ENCODE measurements around the gene TRIP6.
A peak's percentile ranks its signal among the peaks of the same experiment; 100 is the strongest.

The TRIP6 gene

GRCh38 chr7:100865372-100865911, 1.7 kb upstream of the TRIP6 start:
- no peak overlapping the region for H3K4me3 ChIP-seq (replicated peaks in 1 of 2; ENCODE audit: low read depth in 2 of 2, low read length in 2 of 2)
- DNase-seq (ENCODE audit: low read depth in 2 of 2), result no peak
- no peak for TF ChIP-seq CTCF (IDR thresholded peaks at IDR 0.05; ENCODE audit: low read depth, low read length)

GRCh38 chr7:100865938-100866728, 1.1 kb upstream of the TRIP6 start:
- no peak for TF ChIP-seq CTCF (IDR thresholded peaks at IDR 0.05; ENCODE audit: low read depth, low read length)
- DNase-seq (ENCODE audit: low read depth in 2 of 2), result peak in 1 of 2 donors; percentile 49
- H3K4me3 ChIP-seq (replicated peaks in 1 of 2; ENCODE audit: low read depth in 2 of 2, low read length in 2 of 2), result no peak overlapping the region

- TF ChIP-seq CTCF (IDR thresholded peaks at IDR 0.05; ENCODE audit: low read depth, low read length), result no peak
- peak overlapping the region; percentile 96 to 97 for H3K4me3 ChIP-seq (replicated peaks in 1 of 2; ENCODE audit: low read depth in 2 of 2, low read length in 2 of 2)
- no peak for DNase-seq (ENCODE audit: low read depth in 2 of 2)
Measured at GRCh38 chr7:100866729-100867039, 503 bp upstream of the TRIP6 start.

GRCh38 chr7:100867776-100868485, 744 bp downstream of the TRIP6 start:
- no peak for DNase-seq (ENCODE audit: low read depth in 2 of 2)
- TF ChIP-seq CTCF (IDR thresholded peaks at IDR 0.05; ENCODE audit: low read depth, low read length), result no peak
- peak overlapping the region; percentile 96 to 97 for H3K4me3 ChIP-seq (replicated peaks in 1 of 2; ENCODE audit: low read depth in 2 of 2, low read length in 2 of 2)

- no peak for DNase-seq (ENCODE audit: low read depth in 2 of 2)
- peak overlapping the region; percentile 89 to 95 for H3K4me3 ChIP-seq (replicated peaks in 1 of 2; ENCODE audit: low read depth in 2 of 2, low read length in 2 of 2)
- no peak for TF ChIP-seq CTCF (IDR thresholded peaks at IDR 0.05; ENCODE audit: low read depth, low read length)
Measured at GRCh38 chr7:100873599-100874299, 6.6 kb downstream of the TRIP6 start.

- TF ChIP-seq CTCF (IDR thresholded peaks at IDR 0.05; ENCODE audit: low read depth, low read length), result no peak
- no peak for DNase-seq (ENCODE audit: low read depth in 2 of 2)
- peak overlapping the region; percentile 89 to 95 for H3K4me3 ChIP-seq (replicated peaks in 1 of 2; ENCODE audit: low read depth in 2 of 2, low read length in 2 of 2)
Measured at GRCh38 chr7:100874300-100874576, 7.1 kb downstream of the TRIP6 start.

All from cardiac fibroblast (primary cell).